Panc1 (cell line): ENCODE data around the gene GREB1L.

Experiments used
- POLR2AphosphoS5 ChIP-seq: IDR thresholded peaks from 2 replicates; pipeline ENCODE4 v1.6.1; 2012; ENCODE audit warnings: mild to moderate bottlenecking, low read depth, low read length, moderate library complexity
- REST ChIP-seq, 2 experiments: IDR thresholded peaks; 2 replicates each; pipeline ENCODE4 v1.6.1; 2011 to 2012; ENCODE audit warnings: low read depth in 2 of 2, control low read depth in 1 of 2, low read length in 1 of 2, mild to moderate bottlenecking in 1 of 2, moderate library complexity in 1 of 2; ENCODE audit not compliant: insufficient read depth in 1 of 2
- SIN3A ChIP-seq: IDR thresholded peaks from 2 replicates; pipeline ENCODE4 v1.6.1; 2012; ENCODE audit warnings: low read depth, mild to moderate bottlenecking, low read length, moderate library complexity, borderline replicate concordance; ENCODE audit not compliant: insufficient read depth
- TF ChIP-seq, protein P1 (sequence below): fragments of 450-650 bp; IDR thresholded peaks from 2 replicates; pipeline ENCODE4 v1.5.1; 2017; ENCODE audit warnings: mild to moderate bottlenecking

- TF ChIP-seq, protein P1, sequence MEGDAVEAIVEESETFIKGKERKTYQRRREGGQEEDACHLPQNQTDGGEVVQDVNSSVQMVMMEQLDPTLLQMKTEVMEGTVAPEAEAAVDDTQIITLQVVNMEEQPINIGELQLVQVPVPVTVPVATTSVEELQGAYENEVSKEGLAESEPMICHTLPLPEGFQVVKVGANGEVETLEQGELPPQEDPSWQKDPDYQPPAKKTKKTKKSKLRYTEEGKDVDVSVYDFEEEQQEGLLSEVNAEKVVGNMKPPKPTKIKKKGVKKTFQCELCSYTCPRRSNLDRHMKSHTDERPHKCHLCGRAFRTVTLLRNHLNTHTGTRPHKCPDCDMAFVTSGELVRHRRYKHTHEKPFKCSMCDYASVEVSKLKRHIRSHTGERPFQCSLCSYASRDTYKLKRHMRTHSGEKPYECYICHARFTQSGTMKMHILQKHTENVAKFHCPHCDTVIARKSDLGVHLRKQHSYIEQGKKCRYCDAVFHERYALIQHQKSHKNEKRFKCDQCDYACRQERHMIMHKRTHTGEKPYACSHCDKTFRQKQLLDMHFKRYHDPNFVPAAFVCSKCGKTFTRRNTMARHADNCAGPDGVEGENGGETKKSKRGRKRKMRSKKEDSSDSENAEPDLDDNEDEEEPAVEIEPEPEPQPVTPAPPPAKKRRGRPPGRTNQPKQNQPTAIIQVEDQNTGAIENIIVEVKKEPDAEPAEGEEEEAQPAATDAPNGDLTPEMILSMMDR: no peak
- TF ChIP-seq POLR2AphosphoS5: no peak
- TF ChIP-seq SIN3A: no peak
- TF ChIP-seq REST (IDR thresholded peaks at IDR 0.05; ENCODE audit: insufficient read depth in 1 of 2, low read depth in 2 of 2, low read length in 1 of 2): no peak
These were observed 280.5 kb downstream of the GREB1L start for GRCh38 chr18:21522530-21522929.
